GM12891 (cell line): ENCODE data around the gene PCDHGA11.

Experiments
- POLR2A ChIP-seq: IDR thresholded peaks from 2 replicates; pipeline ENCODE4 v1.6.1; 2011; ENCODE audit warnings: low read depth, low read length, control low read depth
- POLR2AphosphoS5 ChIP-seq: IDR thresholded peaks from 2 replicates; pipeline ENCODE4 v1.6.1; 2011; ENCODE audit warnings: low read depth, low read length, control low read depth
- TAF1 ChIP-seq: IDR thresholded peaks from 2 replicates; pipeline ENCODE4 v1.6.1; 2011; ENCODE audit warnings: low read depth, low read length, control low read depth

- no peak for TF ChIP-seq POLR2A
- no peak for TF ChIP-seq TAF1
- TF ChIP-seq POLR2AphosphoS5 = no peak
Measured at GRCh38 chr5:141431286-141431685, 10.4 kb downstream of the PCDHGA11 start.
